ENCODE measurements around the gene PYROXD2.

PYROXD2 gene

DNA sequence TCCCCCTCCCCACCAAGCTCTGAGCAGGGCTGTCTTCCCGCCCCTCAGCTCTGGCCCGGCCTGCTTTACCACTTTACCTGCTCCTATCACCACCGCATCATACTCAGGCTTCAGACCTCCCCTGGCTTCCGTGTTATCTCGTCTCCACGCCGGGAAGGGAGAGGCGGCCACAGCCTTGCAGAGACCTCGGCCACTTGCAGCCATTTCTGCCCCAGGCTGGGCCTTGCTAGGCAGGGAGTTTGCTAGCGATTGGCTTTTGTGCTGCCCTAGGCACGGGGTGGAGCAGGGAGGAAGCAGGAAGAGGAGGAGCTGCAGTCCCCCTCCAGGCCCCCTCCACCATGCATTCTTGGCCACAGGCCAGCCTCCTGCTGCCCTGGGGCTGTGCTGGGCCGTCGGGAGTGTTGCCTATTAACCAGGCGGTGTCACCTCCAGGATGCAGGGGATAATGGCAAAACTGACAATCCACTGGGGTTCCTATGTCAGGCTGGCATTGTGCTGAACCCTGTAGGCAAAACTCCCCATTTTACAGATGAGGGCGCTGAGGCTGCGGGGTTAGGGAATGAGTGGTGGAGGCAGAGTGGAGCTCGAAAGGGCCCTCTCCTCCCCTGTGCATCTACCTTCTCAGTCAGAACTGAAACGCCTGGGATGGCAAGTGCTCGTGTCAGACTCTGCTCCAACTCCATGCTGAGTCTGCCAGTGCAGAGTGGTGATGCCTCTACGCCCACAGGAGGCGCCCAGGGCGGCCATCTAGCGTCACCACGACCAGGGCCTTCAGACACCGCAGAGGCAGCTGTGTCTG lies at the start of gene PYROXD2:
Gene PYROXD2, minus strand, starts transcription at position 251 of the 799 bp plus-strand sequence. Its CDS starts 47 bp downstream, at position 204.
- TF ChIP-seq, protein P1, sequence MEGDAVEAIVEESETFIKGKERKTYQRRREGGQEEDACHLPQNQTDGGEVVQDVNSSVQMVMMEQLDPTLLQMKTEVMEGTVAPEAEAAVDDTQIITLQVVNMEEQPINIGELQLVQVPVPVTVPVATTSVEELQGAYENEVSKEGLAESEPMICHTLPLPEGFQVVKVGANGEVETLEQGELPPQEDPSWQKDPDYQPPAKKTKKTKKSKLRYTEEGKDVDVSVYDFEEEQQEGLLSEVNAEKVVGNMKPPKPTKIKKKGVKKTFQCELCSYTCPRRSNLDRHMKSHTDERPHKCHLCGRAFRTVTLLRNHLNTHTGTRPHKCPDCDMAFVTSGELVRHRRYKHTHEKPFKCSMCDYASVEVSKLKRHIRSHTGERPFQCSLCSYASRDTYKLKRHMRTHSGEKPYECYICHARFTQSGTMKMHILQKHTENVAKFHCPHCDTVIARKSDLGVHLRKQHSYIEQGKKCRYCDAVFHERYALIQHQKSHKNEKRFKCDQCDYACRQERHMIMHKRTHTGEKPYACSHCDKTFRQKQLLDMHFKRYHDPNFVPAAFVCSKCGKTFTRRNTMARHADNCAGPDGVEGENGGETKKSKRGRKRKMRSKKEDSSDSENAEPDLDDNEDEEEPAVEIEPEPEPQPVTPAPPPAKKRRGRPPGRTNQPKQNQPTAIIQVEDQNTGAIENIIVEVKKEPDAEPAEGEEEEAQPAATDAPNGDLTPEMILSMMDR (conservative IDR thresholded peaks at IDR 0.05; ENCODE audit: low read depth, low read length) = no peak
- peak; percentile 85 for DNase-seq (ENCODE audit: low read depth)
- H3K4me3 ChIP-seq (ENCODE audit: low read length) = peak within 1 kb of the TSS; percentile 80

DNA sequence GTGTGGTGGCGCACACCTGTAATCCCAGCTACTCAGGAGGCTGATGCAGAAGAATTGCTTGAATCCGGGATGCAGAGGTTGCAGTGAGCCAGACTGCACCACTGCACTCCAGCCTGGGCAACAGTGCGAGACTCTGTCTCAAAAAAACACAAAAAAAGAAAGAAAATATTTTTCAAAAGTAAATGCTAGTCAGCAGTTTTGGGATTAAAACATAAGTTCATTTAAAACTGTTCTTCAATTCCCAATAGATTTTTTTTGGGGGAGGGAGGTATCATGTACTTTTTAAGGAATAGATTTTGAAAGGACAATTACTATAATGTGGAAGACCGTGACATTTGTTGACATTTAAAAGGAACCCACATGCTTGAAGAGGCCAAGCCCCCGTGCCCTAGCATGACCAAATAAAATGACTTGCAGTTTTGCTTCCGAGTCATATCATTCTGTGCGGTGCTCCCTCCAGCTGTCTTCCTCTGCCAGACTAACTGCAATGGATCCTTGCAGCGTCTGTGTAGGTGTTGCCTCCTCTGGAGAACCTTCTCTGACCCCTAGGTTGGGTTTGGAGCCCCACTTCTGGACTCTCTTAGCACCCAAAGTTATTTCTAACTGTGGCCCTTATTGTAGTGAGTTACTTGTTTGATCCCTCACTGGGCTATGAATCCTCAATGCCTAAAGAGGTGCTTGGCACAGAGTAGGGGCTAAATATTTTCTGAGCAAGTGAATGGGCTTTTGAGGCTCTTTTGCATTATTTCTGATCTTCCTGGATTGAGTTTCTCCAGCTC lies 49.2 kb upstream of the PYROXD2 start:
- H3K4me3 ChIP-seq (ENCODE audit: low read length) = no peak overlapping the region
- TF ChIP-seq, protein P1 (conservative IDR thresholded peaks at IDR 0.05; ENCODE audit: low read depth, low read length) = no peak
- DNase-seq (ENCODE audit: low read depth) = no peak

DNA sequence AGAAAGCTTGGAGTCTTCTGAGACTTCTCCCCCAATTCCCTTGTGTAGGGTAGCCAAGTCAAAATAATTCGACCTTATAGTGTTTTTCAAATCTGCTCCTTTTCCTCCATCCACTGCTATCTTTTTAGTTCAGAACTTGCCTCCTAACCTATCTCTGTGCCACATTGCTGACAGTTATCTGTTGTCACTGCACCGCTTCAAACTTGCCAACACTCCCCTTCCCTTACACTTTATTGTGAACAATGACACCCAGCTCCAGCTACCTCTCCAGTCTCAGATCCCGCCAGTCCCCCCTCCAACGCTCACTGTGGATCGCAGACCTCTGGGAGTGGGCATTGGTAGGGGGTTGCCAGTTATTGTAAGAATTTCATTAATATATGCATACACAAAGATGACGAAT lies 48.0 kb upstream of the PYROXD2 start:
- DNase-seq (ENCODE audit: low read depth) = no peak
- TF ChIP-seq, protein P1 (conservative IDR thresholded peaks at IDR 0.05; ENCODE audit: low read depth, low read length) = no peak

DNA sequence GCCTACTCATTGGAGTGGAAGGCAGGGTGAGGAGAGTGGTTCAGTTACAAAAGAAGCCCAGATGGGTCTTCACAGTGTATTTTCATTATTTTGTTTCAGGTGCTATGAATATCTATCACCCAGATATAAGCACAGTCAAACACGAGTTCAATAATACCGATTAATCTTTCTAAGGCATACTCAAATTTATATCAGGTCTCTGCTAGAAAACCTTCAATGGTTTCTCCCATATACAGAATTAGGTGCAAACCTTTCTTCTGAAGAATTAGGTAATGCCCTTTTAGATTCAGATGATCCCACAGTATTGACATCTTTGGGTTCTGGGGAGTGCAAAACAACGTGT lies 46.5 kb upstream of the PYROXD2 start:
- H3K4me3 ChIP-seq (ENCODE audit: low read length) = no peak overlapping the region
- no peak for DNase-seq (ENCODE audit: low read depth)
- TF ChIP-seq, protein P1 (conservative IDR thresholded peaks at IDR 0.05; ENCODE audit: low read depth, low read length) = no peak

More for the DNA sequence above, 48.0 kb upstream of the PYROXD2 start:
- H3K4me3 ChIP-seq (ENCODE audit: low read length) = no peak overlapping the region

DNA sequence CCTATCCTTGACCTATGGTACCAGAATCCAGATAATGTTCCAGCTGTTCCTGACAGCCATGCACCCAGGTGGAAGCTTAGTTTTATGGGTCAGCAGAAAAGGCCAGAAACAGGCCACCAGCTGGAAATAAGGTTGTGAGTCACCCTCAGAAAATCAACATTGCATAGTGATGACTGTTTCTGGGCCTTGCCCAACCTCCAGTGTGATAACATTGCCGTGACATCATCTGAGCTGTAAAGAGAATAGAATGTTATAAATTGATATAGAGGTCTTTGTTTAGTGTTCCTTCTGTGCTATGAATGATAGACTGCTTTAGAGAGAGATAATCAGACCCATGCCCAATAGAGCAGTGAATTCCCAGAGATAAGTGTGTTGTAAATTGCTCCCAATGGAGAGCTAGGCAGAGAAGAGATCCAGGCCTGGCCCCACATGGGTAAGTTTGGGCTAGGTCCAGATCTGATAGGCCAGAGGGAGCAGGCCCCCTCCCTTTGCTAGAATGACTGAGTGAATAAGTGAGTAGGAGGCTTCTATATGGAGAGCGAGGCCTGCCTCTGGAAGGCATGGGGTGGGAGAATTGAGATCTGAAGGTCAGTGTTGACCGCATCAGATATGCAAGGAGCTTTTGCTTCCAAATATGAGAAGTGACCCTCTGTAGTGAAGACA lies 46.0 kb upstream of the PYROXD2 start:
- TF ChIP-seq, protein P1 (conservative IDR thresholded peaks at IDR 0.05; ENCODE audit: low read depth, low read length) = no peak
- H3K4me3 ChIP-seq (ENCODE audit: low read length) = no peak overlapping the region
- peak; percentile 73 for DNase-seq (ENCODE audit: low read depth)

DNA sequence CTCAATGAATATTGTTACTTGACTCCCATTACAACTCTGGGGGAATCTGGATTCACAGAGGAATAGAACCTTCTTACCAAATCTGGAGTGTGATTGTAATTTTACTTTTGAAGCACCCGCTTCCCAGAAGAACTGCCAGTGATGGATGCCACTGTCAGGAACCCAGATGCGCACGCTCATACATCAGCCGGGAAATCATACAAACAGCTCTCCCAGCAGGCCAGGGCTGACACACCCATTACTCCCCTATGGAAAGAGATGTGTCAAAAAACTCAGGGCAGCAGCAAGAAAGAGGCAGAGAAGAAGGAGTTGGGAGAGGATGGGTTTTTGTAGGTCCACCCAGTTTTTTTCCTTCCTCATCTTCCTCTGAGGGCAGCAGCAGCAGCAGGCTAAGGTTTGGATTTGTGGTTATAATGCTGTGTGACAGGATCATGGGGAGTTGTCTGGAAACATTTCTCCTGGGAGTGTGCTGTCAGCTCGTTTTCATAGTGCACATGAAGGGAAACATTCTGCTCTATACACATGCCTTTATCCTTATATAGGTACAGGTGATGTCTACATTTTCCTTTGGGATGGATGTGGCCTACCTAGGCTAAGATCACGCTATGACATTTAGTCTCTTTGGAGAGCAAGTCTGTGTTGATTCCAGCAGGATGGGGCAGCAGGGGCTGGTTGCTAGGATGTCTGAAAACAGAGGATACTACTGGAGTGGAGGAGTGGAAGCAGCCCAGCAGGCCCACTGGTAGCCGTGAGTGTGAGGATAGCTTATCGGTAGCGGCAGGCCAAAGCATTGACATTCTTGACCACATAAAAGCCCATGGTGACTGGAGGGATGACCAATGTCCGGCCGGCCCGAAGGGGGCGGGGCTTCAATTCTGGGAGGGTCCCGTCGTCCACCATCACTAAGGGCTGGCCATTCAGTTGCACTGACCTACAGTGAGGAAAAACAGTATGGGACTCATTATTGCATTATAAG lies 44.1 kb upstream of the PYROXD2 start:
- H3K4me3 ChIP-seq (ENCODE audit: low read length) = no peak overlapping the region
- TF ChIP-seq, protein P1 (conservative IDR thresholded peaks at IDR 0.05; ENCODE audit: low read depth, low read length) = no peak
- DNase-seq (ENCODE audit: low read depth) = no peak

Measured in retinal pigment epithelial cell (primary cell).